Fibroblast of lung (primary cell): ENCODE measurements around the gene TCERG1L. TPM values are rescaled to one million over a fixed set of nuclear protein-coding genes. Genes with fewer than 3 reads are reported as not detected.
"Not testable (repeated sequence)": the region's sequence is repeated elsewhere in the genome, so short reads cannot be mapped to it uniquely, and the experiment has no call there.

Source experiments
- DNase-seq, 2 donors: peaks; one replicate each; pipeline versions ENCODE4 v3.0.0 to v3.0.0-alpha.2; 2010; ENCODE audit warnings: low read depth in 2 of 2
- H2AFZ ChIP-seq: 2 replicates; pipeline ENCODE4 v1.5.1; 2012; ENCODE audit warnings: low read length, control low read depth, inconsistent platforms
- H3K27ac ChIP-seq: 2 replicates; pipeline ENCODE4 v1.5.1; 2011; ENCODE audit warnings: low read length, control low read depth; ENCODE audit not compliant: insufficient read depth
- H3K27me3 ChIP-seq: 2 replicates; pipeline ENCODE4 v1.5.1; 2011; ENCODE audit warnings: mild to moderate bottlenecking, low read length; ENCODE audit not compliant: control insufficient read depth, insufficient read depth
- H3K36me3 ChIP-seq: 2 replicates; pipeline ENCODE4 v1.5.1; 2011; ENCODE audit warnings: low read length; ENCODE audit not compliant: control insufficient read depth, insufficient read depth
- H3K4me1 ChIP-seq: 2 replicates; pipeline ENCODE4 v1.5.1; 2011; ENCODE audit warnings: low read length; ENCODE audit not compliant: control insufficient read depth, insufficient read depth; ENCODE audit errors: extremely low read depth
- H3K4me2 ChIP-seq: 2 replicates; pipeline ENCODE4 v1.5.1; 2011; ENCODE audit warnings: low read length, control low read depth; ENCODE audit not compliant: insufficient read depth; ENCODE audit errors: extremely low read depth
- H3K4me3 ChIP-seq, 4 experiments: fragments of 200-600 bp in 1 of 4; sonication (generic) in 1 of 4; replicated peaks in 1 of 4; 2 replicates each; pipeline ENCODE4 v1.5.1; 2011 to 2016; ENCODE audit warnings: low read length in 4 of 4, low read depth in 3 of 4, mild to moderate bottlenecking in 3 of 4, control low read depth in 2 of 4, inconsistent platforms in 1 of 4, mixed read lengths in 1 of 4; ENCODE audit not compliant: insufficient read depth in 1 of 4; ENCODE audit errors: control extremely low read depth in 1 of 4
- H3K79me2 ChIP-seq: 2 replicates; pipeline ENCODE4 v1.5.1; 2012; ENCODE audit warnings: mild to moderate bottlenecking, low read length, inconsistent platforms; ENCODE audit not compliant: control insufficient read depth, insufficient read depth
- H3K9ac ChIP-seq: 2 replicates; pipeline ENCODE4 v1.5.1; 2011; ENCODE audit warnings: mild to moderate bottlenecking, low read length, control low read depth; ENCODE audit not compliant: insufficient read depth
- H3K9me3 ChIP-seq: 2 replicates; pipeline ENCODE4 v1.5.1; 2012; ENCODE audit warnings: low read depth, low read length; ENCODE audit not compliant: control insufficient read depth, insufficient read depth
- H4K20me1 ChIP-seq: 2 replicates; pipeline ENCODE4 v1.5.1; 2011; ENCODE audit warnings: low read length; ENCODE audit not compliant: control insufficient read depth, insufficient read depth; ENCODE audit errors: extremely low read depth
- EZH2 ChIP-seq: IDR thresholded peaks from 2 replicates; pipeline ENCODE4 v1.5.1; 2012; ENCODE audit warnings: low read length, control low read depth, mild to moderate bottlenecking; ENCODE audit errors: missing control alignments
- polyA plus RNA-seq, 2 donors: library from polyadenylated mRNA; depleted of rRNA in 1 of 2; stranded (reverse) in 1 of 2; unstranded in 1 of 2; fragments of >200 nt; gene quantifications; 2 replicates each; pipeline ENCODE4 v1.2.1, GENCODE V29; 2011 to 2012; ENCODE audit warnings: missing spikeins in 1 of 2
- total RNA-seq: library from RNA; depleted of rRNA; stranded (reverse); fragments of >200 nt; gene quantifications from 2 replicates; pipeline ENCODE4 v1.2.1, GENCODE V29; 2014
- TF ChIP-seq, protein P1 (sequence below), 2 donors: IDR thresholded peaks in 1 of 2; conservative IDR thresholded peaks in 1 of 2; 1 replicate in 1 of 2; 2 replicates in 1 of 2; pipeline ENCODE4 v1.5.1; 2011 to 2012; ENCODE audit warnings: low read length in 2 of 2, control low read depth in 1 of 2, inconsistent platforms in 1 of 2, low read depth in 1 of 2, mild to moderate bottlenecking in 1 of 2

Gene TCERG1L
- total and polyA plus RNA-seq, 2 donors (not counting 1 experiment from before 2014, with no cell fraction given): 0.02 TPM; not detected in 1

DNA sequence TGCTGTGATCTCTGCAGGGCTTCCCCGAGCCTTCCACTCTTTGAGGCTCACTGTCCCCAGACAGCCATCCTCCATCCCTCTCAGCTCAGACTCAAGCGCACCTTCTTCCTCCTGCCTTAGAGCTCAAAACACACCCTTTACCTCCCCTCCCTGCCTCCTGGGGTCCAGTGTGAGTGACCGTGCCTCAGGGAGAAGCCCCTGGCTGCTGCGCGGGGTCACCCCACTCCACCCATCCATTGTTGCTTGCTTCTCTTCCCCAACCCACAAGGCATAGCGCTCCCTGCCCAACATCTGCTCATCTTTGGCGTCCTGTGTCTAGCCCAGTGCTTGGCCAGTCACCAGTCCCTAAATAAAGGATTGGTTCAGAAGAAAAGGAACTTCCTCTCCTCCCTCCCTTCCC, 170.3 kb downstream of the TCERG1L start:
- H3K9me3 ChIP-seq: no peaks in the 10 kb centered on the region
- no peaks in the 10 kb centered on the region for H4K20me1 ChIP-seq
- H3K79me2 ChIP-seq: no peaks in the 10 kb centered on the region
- H3K4me1 ChIP-seq: no peaks in the 10 kb centered on the region
- H3K4me2 ChIP-seq: no peak overlapping the region
- no peak for DNase-seq
- H3K9ac ChIP-seq: no peak overlapping the region
- no peak overlapping the region for H3K27ac ChIP-seq
- no peaks in the 10 kb centered on the region for H3K27me3 ChIP-seq
- no peak overlapping the region for H3K4me3 ChIP-seq
- no peaks in the 10 kb centered on the region for H3K36me3 ChIP-seq
- H2AFZ ChIP-seq: no peak overlapping the region
- TF ChIP-seq EZH2: no peak
- TF ChIP-seq, protein P1, sequence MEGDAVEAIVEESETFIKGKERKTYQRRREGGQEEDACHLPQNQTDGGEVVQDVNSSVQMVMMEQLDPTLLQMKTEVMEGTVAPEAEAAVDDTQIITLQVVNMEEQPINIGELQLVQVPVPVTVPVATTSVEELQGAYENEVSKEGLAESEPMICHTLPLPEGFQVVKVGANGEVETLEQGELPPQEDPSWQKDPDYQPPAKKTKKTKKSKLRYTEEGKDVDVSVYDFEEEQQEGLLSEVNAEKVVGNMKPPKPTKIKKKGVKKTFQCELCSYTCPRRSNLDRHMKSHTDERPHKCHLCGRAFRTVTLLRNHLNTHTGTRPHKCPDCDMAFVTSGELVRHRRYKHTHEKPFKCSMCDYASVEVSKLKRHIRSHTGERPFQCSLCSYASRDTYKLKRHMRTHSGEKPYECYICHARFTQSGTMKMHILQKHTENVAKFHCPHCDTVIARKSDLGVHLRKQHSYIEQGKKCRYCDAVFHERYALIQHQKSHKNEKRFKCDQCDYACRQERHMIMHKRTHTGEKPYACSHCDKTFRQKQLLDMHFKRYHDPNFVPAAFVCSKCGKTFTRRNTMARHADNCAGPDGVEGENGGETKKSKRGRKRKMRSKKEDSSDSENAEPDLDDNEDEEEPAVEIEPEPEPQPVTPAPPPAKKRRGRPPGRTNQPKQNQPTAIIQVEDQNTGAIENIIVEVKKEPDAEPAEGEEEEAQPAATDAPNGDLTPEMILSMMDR (conservative IDR thresholded peaks at IDR 0.05 in 1 of 2, IDR thresholded peaks at IDR 0.05 in 1 of 2; ENCODE audit: low read depth in 1 of 2, low read length in 2 of 2): no peak

DNA sequence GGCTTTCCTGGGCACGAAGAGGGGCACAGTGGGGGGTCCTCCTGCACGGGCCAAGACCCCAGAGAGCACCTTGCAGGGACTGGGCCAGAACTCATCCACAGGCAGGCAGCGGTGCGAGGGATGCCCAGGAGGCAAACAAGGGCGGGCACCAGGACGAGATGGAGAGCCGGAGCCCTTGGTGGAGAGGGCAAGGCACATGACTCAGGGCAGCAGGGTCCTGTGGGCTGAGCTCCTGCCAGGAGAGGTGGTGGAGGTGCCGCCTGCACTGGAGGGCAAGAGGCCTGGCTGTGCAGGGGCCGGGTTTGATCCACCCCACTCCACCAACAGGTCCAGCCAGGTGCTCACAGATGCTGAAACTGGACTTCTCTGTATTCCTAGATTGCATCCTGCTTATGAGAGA, 170.9 kb downstream of the TCERG1L start:
- H3K4me3 ChIP-seq: no peak overlapping the region
- no peak overlapping the region for H3K4me2 ChIP-seq
- H3K27ac ChIP-seq: no peak overlapping the region
- no peaks in the 10 kb centered on the region for H3K9me3 ChIP-seq
- H3K9ac ChIP-seq: no peak overlapping the region
- no peaks in the 10 kb centered on the region for H3K36me3 ChIP-seq
- no peak for DNase-seq
- TF ChIP-seq, protein P1 (conservative IDR thresholded peaks at IDR 0.05 in 1 of 2, IDR thresholded peaks at IDR 0.05 in 1 of 2; ENCODE audit: low read depth in 1 of 2, low read length in 2 of 2): no peak
- no peak for TF ChIP-seq EZH2
- no peaks in the 10 kb centered on the region for H3K4me1 ChIP-seq
- H3K79me2 ChIP-seq: no peaks in the 10 kb centered on the region
- H4K20me1 ChIP-seq: no peaks in the 10 kb centered on the region
- no peak overlapping the region for H2AFZ ChIP-seq
- no peaks in the 10 kb centered on the region for H3K27me3 ChIP-seq

DNA sequence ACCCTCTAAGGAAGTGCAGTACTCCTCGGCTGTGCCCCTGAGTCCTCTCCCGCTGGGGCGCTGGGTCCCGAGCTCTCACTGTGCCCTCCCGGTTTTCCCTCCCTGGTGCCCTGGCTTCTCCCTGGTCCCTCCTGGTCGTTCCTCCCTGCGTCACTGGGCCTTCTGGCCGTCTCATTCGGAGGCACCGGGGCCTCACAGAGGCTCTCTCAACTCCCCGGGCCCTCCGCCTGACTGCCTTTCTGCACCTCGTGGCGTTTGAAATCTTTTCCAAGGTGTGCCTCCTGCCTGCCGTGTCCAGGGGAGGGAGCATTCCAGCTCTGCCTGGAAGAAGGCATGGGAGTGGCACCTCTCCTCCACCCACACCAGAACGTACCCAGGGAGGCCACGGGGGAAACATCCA, 174.3 kb downstream of the TCERG1L start:
- H3K9me3 ChIP-seq: no peaks in the 10 kb centered on the region
- no peak overlapping the region for H2AFZ ChIP-seq
- H3K4me3 ChIP-seq: no peak overlapping the region
- no peaks in the 10 kb centered on the region for H4K20me1 ChIP-seq
- DNase-seq: no peak
- no peak overlapping the region for H3K27ac ChIP-seq
- H3K79me2 ChIP-seq: no peaks in the 10 kb centered on the region
- no peaks in the 10 kb centered on the region for H3K27me3 ChIP-seq
- no peak overlapping the region for H3K4me2 ChIP-seq
- no peak overlapping the region for H3K9ac ChIP-seq
- no peak for TF ChIP-seq EZH2
- no peaks in the 10 kb centered on the region for H3K4me1 ChIP-seq
- H3K36me3 ChIP-seq: no peaks in the 10 kb centered on the region

DNA sequence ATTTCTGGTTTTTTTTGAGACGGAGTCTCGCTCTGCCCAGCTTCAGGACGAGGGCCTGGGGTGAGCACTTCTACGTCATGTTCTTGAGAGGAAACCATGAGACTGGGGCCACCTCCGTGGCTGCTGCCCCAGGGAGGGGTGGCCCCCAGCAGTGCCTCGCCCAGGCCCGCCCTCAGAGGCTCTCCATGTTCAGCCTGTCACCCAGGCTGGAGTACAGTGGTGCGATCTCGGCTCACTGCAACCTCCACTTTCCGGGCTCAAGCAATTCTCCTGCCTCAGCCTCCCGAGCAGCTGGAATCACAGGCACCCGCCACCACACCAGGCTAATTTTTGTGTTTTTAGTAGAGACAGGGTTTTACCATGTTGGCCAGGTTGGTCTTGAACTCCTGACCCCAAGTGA, 175.2 kb downstream of the TCERG1L start:
- not testable (repeated sequence) for H3K27ac ChIP-seq, H3K4me3 ChIP-seq, H2AFZ ChIP-seq, H3K4me1 ChIP-seq, H4K20me1 ChIP-seq, H3K79me2 ChIP-seq, DNase-seq, H3K27me3 ChIP-seq, H3K9ac ChIP-seq, H3K36me3 ChIP-seq, H3K9me3 ChIP-seq, H3K4me2 ChIP-seq
